Glomerular visceral epithelial cell (primary cell): Measurements from ENCODE around the gene SET.
A peak's percentile ranks its signal among the peaks of the same experiment; 100 is the strongest.
"Not testable (repeated sequence)": the region's sequence is repeated elsewhere in the genome, so short reads cannot be mapped to it uniquely, and the experiment has no call there.

Source experiments
- DNase-seq: peaks from one replicate; pipeline ENCODE4 v3.0.0-alpha.2; 2016; ENCODE audit errors: extremely low spot score

SET gene

GRCh38 chr9:128688501-128689292, at the start of gene SET:
SET (plus strand) TSS chr9:128689222; CDS start chr9:128689583, 361 bp downstream.
- peak; percentile 97 for DNase-seq

- no peak for DNase-seq
These were observed 48.4 kb upstream of the SET start for GRCh38 chr9:128640603-128641002.

- DNase-seq, result no peak
These were observed 46.3 kb upstream of the SET start for GRCh38 chr9:128642675-128643245.

- DNase-seq, result no peak
These were observed 45.3 kb upstream of the SET start for GRCh38 chr9:128643519-128644300.

- not testable (repeated sequence) for DNase-seq
These were observed 40.8 kb upstream of the SET start for GRCh38 chr9:128648206-128648605.

- DNase-seq, result no peak
These were observed 37.2 kb upstream of the SET start for GRCh38 chr9:128651798-128652197.

- no peak for DNase-seq
These were observed 35.1 kb upstream of the SET start for GRCh38 chr9:128653908-128654307.

GRCh38 chr9:128654481-128654880, 34.5 kb upstream of the SET start:
- DNase-seq, result no peak

GRCh38 chr9:128656416-128657343, 32.3 kb upstream of the SET start, which contains the start of gene DYNC2I2:
DYNC2I2 (minus strand) TSS chr9:128656847; CDS start chr9:128656726, 121 bp downstream.
- peak; percentile 86 for DNase-seq

- DNase-seq, result no peak
These were observed 31.7 kb upstream of the SET start for GRCh38 chr9:128657344-128657704.

- no peak for DNase-seq
These were observed 31.2 kb upstream of the SET start for GRCh38 chr9:128657796-128658195.

- not testable (repeated sequence) for DNase-seq
These were observed 22.5 kb upstream of the SET start for GRCh38 chr9:128666481-128666941.

- DNase-seq, result no peak
These were observed 19.2 kb upstream of the SET start for GRCh38 chr9:128669786-128670185.

GRCh38 chr9:128675382-128675781, 13.6 kb upstream of the SET start:
- DNase-seq, result no peak

- no peak for DNase-seq
These were observed 11.2 kb upstream of the SET start for GRCh38 chr9:128677794-128678193.

GRCh38 chr9:128683340-128684064, 5.5 kb upstream of the SET start:
- peak; percentile 50 for DNase-seq

GRCh38 chr9:128684065-128684324, 5.0 kb upstream of the SET start:
- DNase-seq, result no peak

- peak; percentile 86 for DNase-seq
These were observed 4.5 kb upstream of the SET start for GRCh38 chr9:128684325-128685199.

GRCh38 chr9:128685636-128686489, 3.2 kb upstream of the SET start:
- DNase-seq, result no peak
